COR-L47 (cell line): ENCODE measurements around the gene CYSLTR2.
"Not testable (repeated sequence)": the region's sequence is repeated elsewhere in the genome, so short reads cannot be mapped to it uniquely, and the experiment has no call there.

ENCODE experiments used
- DNase-seq: peaks from one replicate; lab custom pipeline; 2025; lab: John Stamatoyannopoulos, UW

Gene CYSLTR2

GRCh38 chr13:48645845-48646244 is 7.9 kb upstream of the CYSLTR2 start:
- DNase-seq = no peak

GRCh38 chr13:48646791-48647190 is 6.9 kb upstream of the CYSLTR2 start:
- no peak for DNase-seq

DNA sequence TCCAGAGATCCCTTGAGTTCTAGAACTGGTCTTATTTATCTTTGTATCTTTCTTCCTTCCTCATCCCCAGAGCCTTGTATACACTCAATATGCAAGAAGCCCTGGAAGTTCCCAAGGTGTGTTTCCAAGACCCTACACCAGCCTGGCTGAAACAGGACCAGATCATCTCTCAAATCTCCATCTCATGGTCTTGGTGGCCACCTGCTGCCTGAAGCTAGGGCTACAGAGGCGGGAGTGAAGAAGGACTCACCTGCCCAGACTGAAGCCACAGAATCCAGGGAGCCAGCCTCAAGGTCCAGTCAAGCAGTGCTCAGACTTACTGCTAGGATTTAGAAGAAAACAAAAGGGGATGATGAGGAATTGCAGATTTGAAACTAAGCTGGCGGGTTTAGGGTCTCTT is 6.1 kb upstream of the CYSLTR2 start:
- no peak for DNase-seq

DNA sequence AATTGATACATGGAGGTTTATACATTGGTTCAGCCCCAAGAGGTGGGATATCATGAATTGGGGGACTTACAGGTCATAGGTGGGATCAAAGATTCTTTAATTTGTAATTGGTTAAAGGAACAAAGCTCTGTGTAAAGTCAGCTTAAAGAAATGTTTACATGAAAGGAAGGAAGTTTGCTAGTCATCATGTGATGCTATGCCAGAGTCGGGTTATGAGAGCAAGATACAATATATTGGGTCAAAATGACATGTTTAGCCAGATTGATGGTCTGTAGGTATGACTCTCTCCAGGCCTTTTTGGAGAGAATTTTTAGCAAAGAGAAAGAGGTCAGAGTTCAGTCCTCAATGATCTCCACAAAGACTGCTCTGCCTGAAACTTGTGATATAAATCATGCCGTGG is 5.3 kb upstream of the CYSLTR2 start:
- no peak for DNase-seq

DNA sequence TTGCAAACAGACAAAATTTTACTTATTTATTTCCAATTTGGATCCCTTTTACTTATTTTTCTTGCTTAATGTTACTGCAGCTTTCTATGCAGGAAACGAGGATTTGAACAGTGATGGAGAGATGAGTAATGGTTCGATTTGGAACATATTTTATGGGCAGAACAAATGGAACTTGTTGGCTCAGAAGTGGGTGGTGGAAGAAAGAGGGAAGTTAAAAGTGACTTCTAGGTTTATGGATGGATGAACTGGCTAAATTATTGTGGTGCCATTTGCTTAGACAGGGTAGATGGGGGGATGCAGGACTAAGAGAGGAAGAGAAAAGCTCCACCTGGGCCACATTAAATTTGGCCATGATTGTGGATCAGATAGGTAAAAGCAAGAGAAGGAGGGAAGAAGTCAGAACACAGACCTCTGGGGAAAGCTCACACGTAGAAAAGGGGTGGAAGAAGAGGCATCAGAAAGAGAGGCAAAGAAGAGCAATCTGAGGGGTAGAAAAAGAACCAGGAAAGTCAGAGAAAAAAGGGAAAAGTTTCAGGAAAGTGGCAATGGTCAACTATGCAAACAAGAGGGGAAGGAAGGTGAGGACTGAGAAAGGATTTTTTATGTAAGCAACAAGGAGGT is 768 bp upstream of the CYSLTR2 start:
- DNase-seq = no peak

- no peak for DNase-seq
Observed at GRCh38 chr13:48654511-48654910, 782 bp downstream of the CYSLTR2 start.

DNA sequence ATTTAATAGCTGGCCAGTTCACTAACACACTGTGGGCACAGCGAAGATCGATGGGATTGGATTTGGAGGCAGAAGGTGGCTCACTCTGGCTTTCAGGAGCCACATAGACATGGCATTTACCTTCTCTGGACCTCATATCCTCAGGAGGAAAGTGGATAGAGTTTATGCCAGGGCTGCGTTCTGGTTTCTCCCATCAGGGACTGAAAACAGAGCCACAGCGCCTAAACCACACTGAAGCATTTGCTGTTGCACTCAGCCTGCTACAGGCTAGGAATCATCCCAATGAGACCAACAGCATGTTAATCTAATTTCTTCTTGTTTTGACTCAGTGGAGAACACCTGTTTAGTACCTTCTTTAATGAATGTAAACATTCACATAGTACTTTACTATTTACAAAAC is 1.6 kb downstream of the CYSLTR2 start:
- no peak for DNase-seq

DNA sequence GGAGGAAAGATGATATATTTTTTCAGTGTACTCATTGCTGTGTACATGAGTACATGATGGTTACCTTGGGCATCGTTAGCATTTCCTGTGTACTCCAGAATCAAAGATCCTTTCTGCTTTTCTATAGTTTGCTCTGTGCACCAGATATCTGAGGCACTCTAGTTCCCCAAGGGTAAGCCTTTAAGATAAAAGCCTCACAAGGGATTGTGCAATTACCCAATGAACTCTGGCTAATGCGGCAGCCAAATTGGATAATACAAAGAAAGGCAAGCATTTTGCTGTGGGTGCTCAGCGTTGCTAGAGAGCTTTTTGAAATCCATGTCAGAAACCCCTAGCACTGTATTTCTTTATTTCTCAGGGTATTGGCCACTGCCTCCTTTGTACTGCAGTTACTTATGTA is 2.9 kb downstream of the CYSLTR2 start:
- no peak for DNase-seq

- no peak for DNase-seq
Observed at GRCh38 chr13:48660361-48661076, 6.8 kb downstream of the CYSLTR2 start.

DNA sequence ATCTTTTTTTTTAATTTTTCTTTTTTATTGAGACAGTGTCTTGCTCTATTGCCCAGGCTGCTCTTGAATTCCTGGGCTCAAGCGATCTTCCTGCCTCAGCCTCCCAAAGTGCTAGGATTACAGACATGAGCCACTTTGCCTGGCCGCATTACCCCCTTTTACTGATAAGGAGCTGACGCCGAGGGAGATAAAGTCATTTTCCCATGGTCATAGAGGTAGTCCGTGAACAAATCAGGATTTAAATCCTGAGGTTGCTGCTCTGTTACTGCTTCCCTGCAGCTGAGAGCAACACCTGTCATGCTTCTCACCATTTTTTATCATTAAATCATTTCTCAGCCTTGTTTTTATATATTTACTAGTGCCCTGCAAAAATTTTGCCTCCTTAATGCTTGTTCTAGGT is 7.4 kb downstream of the CYSLTR2 start:
- DNase-seq = no peak

DNA sequence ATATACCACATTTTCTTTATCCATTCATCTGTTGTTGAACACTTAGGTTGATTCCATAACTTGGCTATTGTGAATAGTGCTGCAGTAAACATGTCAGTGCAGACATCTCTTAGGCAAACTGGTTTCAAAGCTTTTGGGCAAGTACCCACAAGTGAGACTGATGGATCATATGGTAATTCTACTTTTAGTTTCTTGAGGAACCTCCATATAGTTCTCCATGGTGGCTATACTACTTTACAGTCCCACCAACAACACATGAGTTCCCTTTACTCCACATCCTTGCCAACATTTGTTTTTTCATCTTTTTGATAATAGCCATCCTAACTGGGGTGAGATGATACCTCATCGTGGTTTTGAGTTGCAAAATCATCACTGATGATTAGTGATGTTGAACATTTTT is 8.5 kb downstream of the CYSLTR2 start:
- no peak for DNase-seq

- no peak for DNase-seq
Observed at GRCh38 chr13:48667136-48667535, 13.4 kb downstream of the CYSLTR2 start.

- DNase-seq = not testable (repeated sequence)
Observed at GRCh38 chr13:48671421-48671820, 17.7 kb downstream of the CYSLTR2 start.

DNA sequence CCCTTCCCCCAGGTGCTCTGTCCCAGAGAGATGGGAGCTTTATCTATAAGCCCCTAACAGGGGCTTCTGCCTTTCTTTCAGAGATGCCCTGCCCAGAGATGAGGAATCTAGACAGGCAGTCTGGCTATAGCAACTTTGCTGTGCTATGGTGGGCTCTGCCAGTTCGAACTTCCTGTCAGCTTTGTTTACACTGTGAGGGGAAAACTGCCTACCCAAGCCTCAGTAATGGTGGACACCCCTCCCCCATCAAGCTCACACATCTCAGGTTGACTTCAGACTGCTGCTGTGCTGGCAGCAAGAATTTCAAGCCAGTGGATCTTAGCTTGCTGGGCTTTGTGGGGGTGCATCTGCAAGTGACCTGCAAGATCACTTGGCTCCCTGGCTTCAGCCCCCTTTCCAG is 21.5 kb downstream of the CYSLTR2 start:
- no peak for DNase-seq

GRCh38 chr13:48678316-48678715 is 24.6 kb downstream of the CYSLTR2 start:
- no peak for DNase-seq

GRCh38 chr13:48679941-48680680 is 26.4 kb downstream of the CYSLTR2 start:
- DNase-seq = no peak

DNA sequence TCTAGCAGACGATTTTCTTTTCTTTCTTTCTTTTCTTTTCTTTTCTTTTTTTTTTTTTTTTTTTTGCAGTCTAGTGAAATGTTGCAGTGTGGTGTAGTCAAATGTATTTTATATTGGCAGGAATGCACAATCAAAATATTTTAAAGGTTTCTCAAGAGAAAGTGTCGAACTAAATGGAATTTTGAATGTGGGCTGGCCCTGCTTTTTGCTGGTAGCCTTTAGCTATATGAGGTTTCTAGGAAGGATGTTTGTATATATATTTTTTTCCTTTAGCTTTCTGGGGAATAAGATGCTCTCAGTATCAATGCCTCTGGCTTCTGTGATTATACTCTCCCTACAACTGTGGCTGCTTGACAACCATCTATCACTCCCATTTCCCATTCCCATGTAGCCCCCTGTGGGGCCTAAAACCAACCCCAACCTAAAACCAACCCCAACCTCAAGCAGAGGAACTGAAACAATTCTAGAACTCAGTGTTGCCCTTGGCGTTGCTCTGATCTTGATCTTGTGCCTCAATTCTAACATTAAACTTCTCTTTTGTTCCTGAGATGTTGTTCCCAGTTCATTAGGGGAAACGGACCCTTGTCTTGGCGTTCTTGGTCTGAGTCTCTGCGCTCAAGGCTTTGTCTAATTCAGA is 27.1 kb downstream of the CYSLTR2 start:
- no peak for DNase-seq

DNA sequence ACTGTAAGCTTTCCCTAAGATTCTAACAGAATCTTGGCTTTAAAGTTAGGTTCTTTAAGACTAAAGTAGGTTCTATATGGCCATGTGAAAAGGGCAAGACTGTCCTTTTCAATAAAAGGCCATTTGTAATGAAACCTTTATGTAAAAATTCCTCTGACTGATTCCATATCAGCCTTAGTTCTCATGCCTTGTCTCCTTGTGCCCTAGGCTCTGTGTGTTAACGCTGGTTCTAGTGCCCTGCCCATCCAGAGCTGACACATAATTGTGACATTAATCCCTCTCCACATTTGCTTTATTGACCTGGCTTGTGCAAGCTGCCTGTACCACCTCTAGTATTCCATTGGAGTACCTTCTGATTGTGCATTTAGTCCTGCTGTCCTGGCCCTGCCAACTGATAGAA is 28.2 kb downstream of the CYSLTR2 start:
- DNase-seq = no peak

GRCh38 chr13:48682436-48682835 is 28.7 kb downstream of the CYSLTR2 start:
- no peak for DNase-seq

DNA sequence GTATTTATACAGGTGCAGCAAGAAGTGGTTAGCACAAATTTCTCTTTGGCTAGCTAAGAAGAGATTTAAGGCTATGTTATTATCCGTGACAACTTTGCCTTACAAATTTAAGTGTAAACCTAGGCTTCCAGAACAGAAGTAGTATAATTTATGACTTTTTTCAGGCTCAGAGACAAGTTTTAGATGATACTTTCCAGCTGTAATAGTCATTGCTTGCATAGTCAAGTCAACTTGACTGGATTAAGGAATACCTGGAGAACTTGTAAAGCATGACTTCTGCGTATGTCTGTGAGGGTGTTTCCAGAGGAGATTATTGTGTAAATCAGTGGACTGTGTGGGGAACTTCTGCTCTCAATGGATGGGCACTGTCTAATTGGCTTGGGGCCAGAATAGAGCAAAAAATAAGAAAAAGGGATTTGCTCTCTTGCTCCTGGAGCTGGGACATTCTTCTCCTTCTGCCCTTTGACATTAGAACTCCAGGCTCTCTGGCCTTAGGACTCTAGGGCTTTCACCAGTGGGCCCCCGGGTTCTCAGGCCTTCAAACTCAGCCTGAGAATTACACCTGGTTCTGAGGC is 33.0 kb downstream of the CYSLTR2 start:
- DNase-seq = no peak

DNA sequence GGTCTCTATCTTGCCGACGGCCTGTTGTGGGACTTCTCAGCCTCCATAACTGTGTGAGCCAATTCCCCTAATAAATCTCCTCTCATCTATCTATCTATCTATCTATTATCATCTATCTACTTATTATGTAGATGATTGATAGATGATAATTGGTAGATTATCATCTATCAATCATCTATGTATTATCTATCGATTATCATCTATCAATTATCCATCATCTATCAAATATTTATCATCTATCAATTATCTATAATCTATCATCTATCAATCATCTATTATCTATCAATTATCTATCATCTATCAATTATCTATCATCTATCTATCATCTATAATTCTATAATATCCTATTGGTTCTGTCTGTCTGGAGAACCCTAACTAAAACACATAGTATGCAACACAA is 33.5 kb downstream of the CYSLTR2 start:
- DNase-seq = no peak

GRCh38 chr13:48693998-48694397 is 40.3 kb downstream of the CYSLTR2 start:
- DNase-seq = no peak
